ENCODE results near the gene JMJD6.
"Not testable (repeated sequence)": the region's sequence is repeated elsewhere in the genome, so short reads cannot be mapped to it uniquely, and the experiment has no call there.

Gene JMJD6

DNA sequence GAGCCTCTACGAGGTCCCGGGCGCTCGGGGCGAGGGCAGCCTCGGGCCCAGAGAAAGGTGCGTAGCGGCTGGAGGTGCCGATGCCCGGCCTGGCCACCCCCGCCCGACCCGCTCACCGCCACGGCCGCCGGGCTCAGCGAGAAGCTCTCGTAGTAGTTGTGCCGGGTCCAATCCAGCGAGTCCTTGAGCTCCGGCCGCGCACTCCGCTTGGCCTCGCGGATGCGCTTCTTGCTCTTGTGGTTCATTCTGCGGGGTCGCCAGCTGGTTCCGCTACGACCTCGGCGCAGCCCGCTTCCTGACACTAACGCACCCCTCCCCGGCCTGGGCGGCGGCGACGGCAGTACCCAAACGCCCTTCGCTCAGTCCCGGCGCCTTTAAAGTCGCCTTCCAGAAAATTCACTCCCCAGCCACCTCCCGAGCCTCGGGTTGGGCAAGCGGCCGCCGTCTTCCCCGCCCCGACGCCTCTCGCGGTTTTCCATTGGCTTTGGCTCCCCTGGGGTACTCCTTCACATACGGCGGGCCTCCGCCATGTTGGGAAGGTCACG is at the start of gene JMJD6:
TSS of gene JMJD6 (minus strand) at position 376 of the 545 bp plus-strand sequence. CDS start at position 245, 131 bp downstream.
- peak; percentile 94 for DNase-seq (ENCODE audit: low spot score)

DNA sequence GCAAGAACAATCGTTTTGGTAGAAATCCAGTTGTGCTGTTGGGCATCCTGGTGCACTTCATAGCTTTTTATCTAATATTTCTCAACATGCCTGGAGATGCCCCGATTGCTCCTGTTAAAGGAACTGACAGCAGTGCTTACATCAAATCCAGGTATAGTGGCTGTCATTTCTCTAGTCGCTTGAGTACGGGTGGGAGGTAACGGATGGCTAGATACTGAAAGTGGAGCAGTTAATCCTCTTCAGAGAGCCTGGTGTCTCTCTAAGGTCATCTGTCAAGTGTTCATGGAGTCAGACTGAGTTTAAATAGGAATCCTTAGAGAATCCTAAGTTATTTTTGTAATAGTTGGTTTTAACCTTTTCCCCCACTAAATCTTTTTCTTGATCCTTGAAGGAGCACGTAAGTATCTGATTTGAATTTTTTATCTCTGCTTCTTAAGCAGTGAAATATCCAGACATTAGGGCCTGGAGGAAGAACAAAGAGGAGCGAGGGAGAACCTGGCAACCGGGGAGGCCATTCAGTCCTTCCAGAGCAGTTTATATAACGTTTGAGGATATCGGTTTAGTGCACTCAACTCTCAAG is 48.7 kb upstream of the JMJD6 start:
- DNase-seq (ENCODE audit: low spot score), result no peak

DNA sequence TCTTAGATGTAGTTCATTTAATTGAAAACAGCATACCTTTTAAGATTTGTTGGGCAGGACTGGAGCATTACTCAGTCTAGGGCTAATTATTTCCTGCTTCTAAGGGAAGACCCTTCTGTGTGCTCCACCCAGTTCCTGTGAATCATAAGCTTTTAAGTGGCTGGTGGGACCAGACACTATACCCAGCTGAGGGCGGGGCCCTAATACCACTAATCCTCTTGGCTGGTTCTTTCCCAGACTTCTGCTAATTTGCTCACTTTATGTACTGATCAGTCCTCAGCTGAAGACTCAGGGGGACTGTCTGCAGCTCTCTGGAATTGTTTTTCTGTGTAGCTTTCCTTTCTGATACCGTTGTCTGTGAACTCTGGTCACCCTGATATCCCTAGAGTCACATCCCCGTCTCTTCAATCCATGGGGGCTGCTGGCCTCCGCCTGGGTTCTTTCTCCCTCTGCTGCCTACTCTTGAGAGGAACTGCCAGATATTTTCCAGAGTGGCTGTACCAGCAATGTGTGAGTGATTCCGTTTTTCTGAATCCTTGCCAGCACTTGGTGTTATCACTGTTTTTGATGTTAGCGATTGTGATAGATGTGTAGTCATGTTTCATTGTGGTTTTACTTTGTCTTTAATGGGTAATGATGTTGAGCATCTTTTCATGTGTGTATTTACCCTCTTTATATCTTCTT is 46.6 kb upstream of the JMJD6 start:
- DNase-seq (ENCODE audit: low spot score), result no peak

DNA sequence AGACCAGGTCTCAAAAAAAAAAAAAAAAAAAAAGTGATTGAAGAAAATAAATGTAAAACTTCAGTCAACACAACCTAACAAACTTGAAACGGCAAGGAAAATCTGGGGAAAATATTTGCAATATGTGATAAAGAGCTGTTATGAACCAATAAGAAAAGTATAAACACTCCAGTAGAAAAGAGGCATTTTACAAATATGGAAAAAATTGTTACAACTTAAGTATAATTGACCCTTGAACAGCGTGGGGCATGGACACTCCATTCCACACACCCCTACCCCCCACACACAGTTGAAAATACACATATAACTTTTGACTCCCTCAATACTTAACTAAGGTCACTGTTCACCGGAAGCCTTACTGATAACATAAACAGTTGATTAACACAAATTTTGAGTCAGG is 32.2 kb upstream of the JMJD6 start:
- no peak for DNase-seq (ENCODE audit: low spot score)

DNA sequence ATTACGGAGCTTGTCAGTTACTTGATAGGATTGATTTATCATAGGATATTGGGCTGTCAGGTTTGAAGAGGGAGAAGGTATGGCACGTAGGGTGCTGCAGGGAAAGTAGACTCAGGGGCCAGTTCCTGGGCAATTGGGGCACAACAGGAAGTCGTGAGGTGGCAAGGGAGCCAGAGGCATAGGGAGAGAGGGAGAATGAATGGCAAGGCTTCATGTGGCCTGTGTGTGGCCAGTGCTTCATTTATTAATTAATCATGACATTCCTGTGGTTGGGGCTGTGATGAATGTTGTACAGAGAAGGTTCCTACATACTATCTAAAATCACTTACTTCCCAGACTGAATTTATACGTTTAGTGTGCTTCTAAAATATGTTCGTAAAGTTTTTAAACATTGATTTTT is 30.9 kb upstream of the JMJD6 start:
- DNase-seq (ENCODE audit: low spot score), result no peak

DNA sequence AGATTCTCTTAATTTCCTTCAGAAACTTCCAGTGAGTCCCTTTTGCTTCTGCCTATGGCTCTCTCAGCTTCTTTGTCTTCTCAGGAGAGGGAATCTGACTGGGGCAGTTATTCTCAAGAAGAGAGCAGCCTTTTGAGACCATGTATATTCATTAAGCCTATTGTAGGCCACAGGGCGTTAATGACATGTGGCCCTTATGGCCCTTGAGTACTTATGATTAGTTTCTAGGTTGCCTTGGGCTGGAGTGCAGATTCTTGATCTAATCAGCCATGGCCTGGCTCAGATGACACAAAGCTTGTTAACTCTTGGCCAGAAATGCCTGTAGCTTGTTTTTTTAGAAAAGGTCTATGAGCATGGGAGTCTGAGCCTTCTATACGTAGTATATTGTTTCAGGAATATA is 28.9 kb upstream of the JMJD6 start:
- DNase-seq (ENCODE audit: low spot score), result no peak

DNA sequence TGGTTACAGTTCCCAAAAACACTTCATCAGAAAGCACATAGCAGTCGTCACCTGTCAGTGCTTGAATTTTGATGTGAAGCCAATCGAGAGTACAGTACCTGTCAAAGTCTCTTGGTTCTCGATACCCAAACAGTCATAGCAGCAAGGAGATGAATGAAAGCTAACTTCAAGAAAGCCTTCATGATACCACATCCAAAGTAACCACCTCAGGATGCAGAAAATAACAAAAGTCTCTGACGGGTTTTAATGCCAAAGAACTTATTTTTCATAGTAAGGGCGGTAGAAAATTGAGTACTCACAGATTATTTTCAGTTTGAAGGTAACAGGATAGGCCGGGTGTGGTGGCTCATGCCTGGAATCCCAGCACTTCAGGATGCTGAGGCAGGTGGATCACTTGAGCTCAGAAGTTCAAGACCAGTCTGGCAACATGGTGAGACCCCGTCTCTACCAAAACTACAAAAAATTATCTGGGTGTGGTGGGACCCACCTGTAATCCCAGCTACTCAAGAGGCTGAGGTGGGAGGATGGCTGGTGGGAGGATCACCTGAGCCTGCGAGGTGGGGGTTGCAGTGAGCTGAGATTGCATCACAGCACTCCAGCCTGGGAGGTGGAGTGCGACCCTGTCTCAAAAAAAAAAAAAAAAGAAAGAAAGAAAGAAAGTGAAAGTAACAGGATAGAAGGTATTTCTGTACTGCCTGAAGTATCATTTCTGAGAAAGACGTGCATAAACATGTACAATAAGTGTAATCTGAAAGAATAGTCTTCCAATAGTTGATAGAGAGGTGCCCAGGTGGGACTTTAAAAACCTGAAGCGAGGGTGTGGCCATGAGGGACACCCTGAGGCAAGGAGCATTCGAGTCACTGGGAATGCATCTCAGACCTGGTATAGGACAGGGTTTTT is 26.9 kb upstream of the JMJD6 start:
- DNase-seq (ENCODE audit: low spot score), result no peak

DNA sequence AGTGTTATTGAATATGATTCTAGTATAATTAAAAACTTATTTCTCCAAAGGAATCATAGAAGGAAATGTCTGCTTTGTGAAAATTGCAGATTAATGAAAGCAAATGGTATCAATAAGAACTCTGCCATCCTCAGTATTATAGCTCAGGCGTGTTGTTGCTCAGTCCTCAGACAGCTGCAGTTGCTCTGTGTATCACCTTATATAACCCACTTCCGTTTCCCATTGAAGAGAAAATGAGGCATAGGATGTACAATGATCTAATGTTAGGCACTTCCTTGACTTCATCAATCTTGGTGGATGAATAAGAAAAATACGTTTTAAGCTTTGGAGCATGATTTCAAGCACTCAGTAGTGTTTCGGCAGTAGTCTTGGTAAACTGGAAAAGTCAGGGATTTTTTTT is 25.6 kb upstream of the JMJD6 start:
- no peak for DNase-seq (ENCODE audit: low spot score)

DNA sequence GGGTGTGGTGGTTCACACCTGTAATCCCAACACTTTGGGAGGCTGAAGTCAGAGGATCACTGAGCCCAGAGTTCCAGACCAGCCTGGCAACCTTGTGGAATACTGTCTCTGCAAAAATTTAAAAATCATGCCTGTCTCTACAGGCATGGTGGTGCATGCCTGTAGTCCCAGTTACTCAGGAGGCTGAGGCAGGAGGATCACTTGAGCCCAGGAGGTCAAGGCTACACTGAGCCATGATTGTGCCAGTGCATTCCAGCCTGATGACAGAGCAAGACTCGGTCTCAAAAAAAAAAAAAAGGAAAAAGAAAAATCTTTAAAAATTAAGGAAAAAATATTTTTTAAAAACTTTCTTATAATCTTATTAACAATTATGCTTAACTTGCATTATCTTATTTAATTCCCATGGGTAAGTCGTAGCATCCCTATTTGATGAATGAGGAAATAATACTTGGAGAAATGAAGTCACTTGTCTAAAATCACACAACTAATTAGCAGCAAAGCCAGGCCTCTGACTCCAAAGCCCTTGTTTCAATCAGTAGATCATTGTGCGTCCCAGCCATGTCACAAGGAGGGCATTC is 25.1 kb upstream of the JMJD6 start:
- no peak for DNase-seq (ENCODE audit: low spot score)

DNA sequence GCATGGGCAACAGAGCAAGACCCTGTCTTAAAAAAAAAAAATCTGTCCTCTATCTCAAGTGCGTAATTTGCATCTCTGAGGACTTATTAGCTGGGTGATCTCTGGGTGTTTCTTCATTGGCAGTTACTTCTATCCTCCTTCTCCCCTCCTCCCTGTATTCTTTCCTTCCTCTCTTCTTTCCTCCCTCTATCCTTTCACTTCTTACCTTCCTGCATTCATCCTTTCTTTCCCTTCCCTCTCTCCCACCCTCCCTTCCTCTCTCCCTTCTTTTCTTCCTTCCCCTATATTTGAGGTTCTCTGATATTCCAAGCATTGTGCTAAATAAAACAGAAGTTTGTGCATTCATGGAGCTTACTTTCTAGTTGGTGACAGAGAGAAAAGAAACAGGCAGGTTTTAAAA is 22.3 kb upstream of the JMJD6 start:
- DNase-seq (ENCODE audit: low spot score), result no peak

DNA sequence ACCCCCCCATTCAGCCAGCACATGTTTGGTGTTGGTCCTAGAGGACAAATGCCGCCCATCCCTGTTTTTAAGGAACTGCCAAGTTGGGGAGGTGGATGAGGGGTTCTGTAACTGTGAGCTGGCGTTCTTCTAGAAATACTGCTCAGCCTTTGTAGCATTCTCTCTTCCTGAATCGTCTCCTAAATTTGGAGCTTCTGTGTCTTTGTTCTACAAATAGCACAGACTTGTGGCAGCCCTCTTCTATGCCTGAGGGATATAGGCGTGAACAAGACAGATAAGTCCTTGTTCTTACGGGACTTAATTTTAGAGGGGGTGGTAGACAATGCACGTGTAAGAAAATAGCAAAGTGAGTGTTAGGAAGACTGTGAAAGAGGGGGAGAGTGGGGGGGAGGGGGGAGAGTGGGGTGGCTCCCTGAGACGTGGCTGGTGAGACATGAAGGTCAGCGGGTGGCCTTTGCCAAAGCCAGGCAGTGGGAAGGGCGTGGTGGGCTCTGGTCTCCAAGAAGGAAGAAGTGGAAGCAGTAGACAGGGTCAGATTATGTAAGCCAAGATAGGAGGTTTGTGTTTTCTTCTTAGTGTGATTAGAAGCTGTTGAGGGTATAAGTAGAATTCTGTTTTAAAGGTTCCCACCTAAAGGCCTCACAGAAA is 21.4 kb upstream of the JMJD6 start:
- DNase-seq (ENCODE audit: low spot score), result no peak

DNA sequence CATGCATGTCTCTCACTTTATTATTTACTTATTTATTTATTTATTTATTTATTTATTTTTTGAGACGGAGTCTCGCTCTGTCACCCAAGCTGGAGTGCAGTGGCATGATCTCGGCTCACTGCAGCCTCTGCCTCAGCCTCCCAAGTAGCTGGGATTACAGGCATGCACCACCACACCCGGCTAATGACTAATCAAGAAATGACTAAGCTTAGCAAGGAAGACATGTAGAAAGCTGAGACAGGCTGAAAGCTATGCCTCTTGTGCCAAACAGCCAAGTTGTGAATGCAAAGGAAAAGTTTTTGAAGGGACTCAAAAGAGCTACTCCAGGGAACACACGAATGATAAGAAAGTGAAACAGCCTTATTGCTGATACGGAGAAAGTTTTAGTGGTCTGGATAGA is 19.4 kb upstream of the JMJD6 start:
- DNase-seq (ENCODE audit: low spot score), result not testable (repeated sequence)

DNA sequence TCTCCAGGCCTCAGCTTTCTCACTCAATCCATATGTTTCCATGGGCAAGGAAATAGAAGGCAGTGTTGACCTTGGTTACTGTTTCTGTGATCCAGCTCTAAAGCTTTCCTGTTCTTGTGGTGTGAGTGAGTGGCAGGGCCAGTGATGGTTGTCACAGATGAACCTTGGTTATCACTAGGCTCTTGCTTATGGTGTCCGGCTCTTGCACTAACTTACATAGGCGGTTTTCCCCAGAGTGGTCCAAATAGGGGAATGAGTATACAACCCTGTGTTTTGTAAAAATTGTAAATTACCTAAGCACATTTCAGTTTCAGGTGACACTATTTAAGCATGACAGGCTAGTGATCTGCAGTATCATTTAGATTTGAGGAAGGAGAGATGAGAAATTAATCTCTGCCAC is 18.3 kb upstream of the JMJD6 start:
- no peak for DNase-seq (ENCODE audit: low spot score)

DNA sequence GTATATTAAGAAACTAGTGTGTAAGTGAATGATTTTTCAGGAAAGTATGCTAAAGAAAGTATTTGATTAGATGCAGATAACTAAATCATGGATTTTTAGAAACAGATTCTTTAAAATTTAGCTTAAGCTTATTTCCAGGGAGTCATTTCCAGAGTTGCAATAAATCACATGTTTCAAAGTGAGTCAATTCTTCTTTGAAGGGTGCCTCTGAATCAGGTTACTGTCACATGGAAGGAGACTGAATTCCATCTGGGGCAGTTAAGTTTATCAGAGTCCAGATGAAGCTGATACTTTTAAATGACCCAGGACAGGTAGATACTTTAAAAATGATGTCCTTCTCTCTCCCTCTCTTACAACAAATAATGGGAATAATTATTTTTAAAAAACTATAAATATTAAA is 16.6 kb upstream of the JMJD6 start:
- DNase-seq (ENCODE audit: low spot score), result no peak

DNA sequence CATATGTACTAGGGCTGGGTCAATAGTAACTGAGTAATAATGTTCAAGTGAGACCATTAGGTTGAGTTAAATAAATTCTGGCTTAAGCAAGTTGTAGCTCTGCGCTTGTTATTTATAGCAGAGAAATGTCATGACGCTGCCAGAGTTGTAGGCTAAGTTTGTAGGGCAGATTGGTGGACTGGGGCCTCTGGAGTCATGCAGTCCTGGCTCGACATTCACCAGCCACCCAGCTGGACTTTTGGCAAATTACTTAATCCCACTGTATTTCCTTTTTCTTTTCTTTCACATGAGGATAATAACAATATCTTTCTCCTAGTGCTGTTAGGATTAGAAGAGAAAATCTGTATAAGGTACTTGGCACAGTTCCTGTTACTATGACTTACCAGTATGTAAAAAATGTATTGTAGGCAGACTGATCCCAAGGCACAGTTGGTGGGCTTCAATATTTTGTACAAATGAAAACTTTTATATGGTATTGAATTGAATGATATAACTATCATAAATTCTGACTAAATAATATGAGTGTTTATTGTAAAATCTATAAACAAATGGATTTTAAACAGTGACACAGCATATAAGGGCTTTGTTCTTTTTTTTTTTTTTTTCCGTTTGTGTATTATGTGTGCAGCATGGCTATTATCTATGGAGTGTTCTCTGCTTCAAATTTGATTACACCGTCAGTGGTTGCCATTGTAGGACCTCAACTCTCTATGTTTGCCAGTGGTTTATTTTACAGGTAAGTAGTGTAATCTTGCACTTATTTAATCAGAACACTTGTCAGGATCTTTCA is 14.1 kb upstream of the JMJD6 start:
- DNase-seq (ENCODE audit: low spot score), result no peak

DNA sequence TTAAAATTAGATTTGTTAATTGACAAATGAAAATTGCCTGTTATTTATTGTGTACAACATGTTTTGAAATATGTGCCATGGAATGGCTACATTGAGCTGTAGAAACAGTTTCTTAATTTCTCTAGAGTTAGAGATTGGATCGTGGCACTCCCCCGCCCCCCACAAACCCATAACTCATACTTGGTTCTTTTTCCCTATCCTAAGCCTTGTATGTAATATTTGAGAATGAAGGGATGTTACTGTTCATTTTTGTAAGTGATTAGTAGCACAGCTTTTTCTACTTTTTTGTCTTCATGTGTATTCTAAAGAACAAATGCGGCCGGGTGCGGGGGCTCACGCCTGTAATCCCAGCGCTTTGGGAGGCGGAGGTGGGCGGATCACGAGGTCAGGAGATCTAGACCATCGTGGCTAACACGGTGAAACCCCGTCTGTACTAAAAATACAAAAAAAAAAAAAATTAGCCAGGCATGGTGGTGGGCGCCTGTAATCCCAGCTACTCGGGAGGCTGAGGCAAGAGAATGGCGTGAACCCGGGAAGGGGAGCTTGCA is 13.2 kb upstream of the JMJD6 start:
- DNase-seq (ENCODE audit: low spot score), result not testable (repeated sequence)

DNA sequence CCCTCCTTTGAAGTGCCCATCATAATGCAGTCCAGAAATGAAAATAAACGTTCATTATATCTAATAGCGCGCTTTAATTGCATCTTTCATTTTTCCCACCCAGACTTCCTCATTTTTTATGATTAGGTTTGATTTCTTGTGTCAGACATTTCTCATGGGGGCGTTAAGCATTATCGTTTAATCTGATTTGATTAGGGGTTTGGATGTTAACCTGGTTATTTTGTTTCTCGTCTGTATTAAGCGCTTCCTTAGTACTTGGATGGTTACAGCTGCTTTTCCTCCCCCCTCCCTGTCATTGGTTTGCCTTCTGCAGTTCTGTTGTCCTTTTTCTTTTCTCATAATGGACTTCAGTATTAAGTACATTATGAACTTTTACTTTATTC is 12.1 kb upstream of the JMJD6 start:
- DNase-seq (ENCODE audit: low spot score), result no peak

DNA sequence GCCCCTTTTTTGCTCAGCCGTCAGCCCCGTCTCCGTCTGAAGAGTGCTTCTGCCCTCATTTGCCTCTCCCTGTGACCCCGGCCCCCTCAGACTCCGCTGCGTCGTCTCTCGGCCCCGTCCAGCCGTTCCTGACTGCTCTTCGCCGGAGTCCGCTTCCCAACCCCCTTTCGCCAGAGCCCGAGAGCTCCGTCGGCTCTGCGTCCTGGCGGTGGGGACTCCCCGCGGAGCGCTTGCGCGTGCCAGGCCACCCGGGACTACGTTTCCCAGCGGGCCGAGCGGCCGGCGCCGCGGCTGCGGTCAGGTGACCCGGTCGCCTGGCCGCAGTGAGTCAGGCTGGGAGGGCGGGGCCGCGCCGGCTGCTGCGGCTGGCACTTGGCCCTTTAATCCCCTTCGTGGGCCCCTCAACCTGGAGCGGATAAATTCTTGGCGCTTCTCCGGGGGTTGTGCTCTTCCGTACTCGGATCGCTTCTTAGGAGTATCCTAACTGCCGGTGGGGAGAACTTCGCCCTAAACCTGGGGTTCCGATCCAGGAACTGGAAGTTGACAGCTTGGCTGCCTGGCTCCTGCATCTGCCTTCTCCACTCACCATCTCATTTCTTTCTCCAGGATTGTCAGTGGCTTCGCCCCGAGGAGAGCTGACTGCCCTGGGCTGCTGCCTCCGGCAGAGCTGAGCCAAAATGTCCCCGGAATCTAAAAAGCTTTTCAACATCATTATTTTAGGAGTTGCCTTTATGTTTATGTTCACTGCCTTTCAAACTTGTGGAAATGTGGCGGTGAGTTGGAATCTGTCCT is 11.5 kb upstream of the JMJD6 start, which contains the start of gene MFSD11:
TSS of gene MFSD11 (plus strand) at position 444 of the 792 bp plus-strand sequence. CDS start at position 678, 234 bp downstream.
- DNase-seq (ENCODE audit: low spot score), result peak; percentile 95

DNA sequence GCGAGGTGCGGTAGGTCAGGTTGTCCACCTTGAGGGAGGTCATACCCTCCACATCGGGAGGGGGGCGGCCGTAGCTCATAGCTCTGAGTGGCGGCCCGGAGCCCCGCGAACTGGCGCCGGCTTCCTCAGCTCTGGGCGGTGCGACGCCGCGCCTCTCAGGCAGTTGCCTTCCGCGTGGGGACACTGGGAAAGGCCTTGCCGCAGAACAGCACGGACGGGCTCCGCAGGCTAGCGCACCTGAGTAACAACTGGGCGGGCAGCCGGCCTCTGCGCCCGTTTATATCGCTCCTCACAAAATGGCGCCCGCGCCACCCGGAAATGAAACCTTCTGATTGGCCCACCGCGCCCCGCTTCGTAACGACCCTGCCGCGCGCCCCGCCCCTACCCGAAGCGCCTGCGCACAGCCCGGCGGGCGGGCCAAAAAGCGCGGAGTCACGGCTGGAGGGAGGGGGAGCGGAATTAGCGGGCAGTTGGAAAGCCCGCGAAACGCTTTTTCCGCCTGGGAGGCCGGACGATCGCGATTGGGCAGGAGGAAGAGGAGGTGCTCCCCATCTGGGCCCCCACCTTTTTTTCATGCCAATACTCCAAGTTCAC is 10.8 kb upstream of the JMJD6 start, which contains the start of gene SRSF2:
TSS of gene SRSF2 (minus strand) at position 250 of the 594 bp plus-strand sequence. CDS start at position 79, 171 bp downstream.
- DNase-seq (ENCODE audit: low spot score), result peak; percentile 98

Data from germinal center (tissue), 1 donor.